Medulla oblongata (tissue), 1 donor: ENCODE measurements around the gene PATZ1.
"Not testable (repeated sequence)": the region's sequence is repeated elsewhere in the genome, so short reads cannot be mapped to it uniquely, and the experiment has no call there.

Source experiments
- DNase-seq: peaks from one replicate; pipeline ENCODE4 v3.0.0-alpha.2; 2015; ENCODE audit errors: extremely low spot score

Gene PATZ1

DNA sequence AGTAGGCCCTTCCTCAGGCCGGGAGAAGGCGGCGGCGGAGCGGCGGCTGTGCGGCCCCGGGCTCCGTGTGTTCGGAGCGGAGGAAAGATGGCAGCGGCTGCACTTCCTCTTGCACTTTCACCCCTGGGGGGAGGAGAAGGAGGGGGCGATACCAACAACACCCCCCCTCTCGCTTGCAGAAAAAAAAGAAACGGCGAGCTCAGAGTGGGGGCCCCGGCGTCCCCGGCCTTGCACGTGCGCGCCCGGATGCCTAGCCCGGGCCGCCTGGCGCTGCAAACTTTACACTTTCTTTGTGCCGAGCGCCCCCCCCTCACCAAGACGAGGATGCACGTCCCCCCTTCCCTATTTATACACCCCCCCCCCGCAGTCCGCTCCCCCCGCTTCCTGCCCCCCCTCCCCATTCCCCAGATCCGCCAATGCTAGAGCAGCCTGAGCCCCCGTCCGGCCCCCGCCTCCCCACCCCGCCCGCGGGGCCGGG, at the start of gene PATZ1:
TSS of gene PATZ1 (minus strand) at position 92 of the 478 bp plus-strand sequence. CDS start 744 bp downstream, outside the sequence.
- DNase-seq, result peak; percentile 87

GRCh38 chr22:31394326-31394725, 48.2 kb upstream of the PATZ1 start:
- DNase-seq, result no peak

DNA sequence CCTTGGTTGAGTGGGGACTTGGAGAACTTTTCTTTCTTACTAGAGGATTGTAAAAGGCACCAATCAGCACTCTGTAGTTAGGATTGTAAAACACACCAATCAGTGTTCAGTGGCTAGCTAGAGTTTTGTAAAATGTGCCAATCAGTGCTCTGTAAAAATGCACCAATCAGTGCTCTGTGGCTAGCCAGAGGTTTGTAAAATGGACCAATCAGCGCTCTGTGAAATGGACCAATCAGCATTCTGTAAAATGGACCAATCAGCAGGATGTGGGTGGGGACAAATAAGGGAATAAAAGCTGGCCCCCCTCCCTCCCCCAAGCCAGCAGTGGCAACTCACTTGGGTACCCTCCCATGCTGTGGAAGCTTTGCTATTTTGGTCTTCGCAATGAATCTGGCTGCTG, 47.7 kb upstream of the PATZ1 start:
- DNase-seq, result no peak

DNA sequence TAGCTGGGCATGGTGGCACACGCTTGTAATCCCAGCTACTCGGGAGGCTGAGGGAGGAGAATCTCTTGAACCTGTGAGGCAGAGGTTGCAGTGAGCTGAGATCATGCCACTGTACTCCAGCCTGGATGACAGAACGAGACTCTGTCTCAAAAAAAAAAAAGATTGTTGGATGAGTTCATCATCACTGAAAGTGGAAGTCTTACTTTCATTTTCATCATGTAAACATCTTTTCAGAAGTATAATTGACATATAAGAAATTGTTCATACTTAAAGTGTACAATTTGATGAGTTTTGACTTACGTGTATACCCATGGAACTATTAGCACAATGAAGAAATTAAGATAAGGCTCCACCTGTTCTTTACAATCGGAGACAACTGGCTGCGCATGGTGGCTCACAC, 32.5 kb upstream of the PATZ1 start:
- not testable (repeated sequence) for DNase-seq

GRCh38 chr22:31378123-31378522, 32.0 kb upstream of the PATZ1 start:
- no peak for DNase-seq

- DNase-seq, result no peak
Measured at GRCh38 chr22:31377612-31378011, 31.5 kb upstream of the PATZ1 start.

DNA sequence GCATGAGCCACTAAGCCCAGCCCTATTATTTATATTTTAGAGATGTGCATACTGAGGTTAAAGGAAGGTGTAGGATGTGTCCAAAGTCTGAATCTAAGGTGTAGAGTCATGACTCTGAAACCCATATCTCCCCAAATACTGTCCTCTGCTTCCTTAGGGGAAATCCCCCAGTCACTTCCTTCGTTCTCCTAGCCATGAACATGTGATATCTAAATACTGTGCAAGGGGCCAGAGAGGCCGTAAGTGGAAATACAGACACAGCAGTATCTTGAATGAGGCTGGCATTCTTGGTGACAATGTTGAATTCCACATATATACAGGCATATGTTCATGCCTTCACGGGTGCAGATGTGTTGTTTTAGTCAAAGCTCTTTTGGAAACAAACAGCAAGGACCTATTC, 21.3 kb upstream of the PATZ1 start:
- DNase-seq, result no peak

- DNase-seq, result no peak
Measured at GRCh38 chr22:31363885-31364465, 17.8 kb upstream of the PATZ1 start.

- no peak for DNase-seq
Measured at GRCh38 chr22:31361743-31362142, 15.6 kb upstream of the PATZ1 start.

GRCh38 chr22:31360029-31360428, 13.9 kb upstream of the PATZ1 start:
- DNase-seq, result no peak

DNA sequence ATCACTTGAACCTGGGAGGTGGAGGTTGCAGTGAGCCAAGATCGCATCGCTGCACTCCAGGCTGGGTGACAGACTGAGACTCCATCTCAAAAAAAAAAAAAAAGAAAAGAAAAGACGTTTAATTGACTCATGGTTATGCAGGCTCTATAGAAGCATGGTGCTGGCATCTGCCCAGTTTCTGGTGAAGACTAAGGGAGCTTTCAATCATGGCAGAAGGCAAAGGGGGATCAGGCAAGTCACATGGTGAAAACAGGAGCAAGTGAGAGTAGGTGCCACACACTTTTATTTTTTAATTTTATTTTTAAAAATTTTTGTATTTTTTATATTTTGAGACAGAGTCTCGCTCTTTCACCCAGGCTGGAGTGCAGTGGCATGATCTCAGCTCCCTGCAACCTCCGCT, 8.4 kb upstream of the PATZ1 start:
- DNase-seq, result no peak

DNA sequence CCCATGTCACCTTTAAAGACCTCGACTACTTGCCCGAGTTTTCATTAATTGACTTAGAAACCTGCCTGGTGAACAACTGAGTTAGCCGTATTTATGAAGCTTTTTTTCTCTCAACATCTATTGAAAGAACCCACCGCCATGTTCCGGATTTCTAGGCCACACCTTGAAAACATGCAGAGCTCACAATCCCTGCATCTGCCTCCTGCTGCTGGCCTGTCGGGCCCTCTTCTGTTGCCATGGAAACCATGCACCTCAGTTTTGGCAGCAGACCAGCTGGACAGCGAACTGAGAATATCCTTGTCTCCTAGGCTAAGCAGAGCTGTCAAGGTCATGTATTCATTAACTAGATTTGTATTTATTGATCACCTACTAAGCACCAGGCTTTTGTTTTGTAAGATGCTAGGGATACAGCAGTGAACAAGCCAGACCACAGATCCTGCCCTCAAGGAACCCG, 4.3 kb upstream of the PATZ1 start:
- DNase-seq, result no peak

- DNase-seq, result no peak
Measured at GRCh38 chr22:31349960-31350359, 3.8 kb upstream of the PATZ1 start.

- DNase-seq, result no peak
Measured at GRCh38 chr22:31348766-31349165, 2.6 kb upstream of the PATZ1 start.

DNA sequence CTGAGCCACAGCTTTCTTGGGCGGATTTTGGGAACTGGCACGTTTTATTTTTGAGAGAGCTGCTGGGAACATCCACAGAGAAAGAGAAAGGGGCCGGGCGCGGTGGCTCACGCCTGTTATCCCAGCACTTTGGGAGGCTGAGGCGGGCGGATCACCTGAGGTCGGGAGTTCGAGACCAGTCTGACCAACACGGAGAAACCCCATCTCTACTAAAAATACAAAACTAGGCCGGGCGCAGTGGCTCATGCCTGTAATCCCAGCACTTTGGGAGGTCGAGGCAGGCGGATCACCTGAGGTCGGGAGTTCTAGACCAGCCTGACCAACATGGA, 1.8 kb upstream of the PATZ1 start:
- DNase-seq, result not testable (repeated sequence)

GRCh38 chr22:31347251-31348008, 1.3 kb upstream of the PATZ1 start:
- DNase-seq, result peak; percentile 71

DNA sequence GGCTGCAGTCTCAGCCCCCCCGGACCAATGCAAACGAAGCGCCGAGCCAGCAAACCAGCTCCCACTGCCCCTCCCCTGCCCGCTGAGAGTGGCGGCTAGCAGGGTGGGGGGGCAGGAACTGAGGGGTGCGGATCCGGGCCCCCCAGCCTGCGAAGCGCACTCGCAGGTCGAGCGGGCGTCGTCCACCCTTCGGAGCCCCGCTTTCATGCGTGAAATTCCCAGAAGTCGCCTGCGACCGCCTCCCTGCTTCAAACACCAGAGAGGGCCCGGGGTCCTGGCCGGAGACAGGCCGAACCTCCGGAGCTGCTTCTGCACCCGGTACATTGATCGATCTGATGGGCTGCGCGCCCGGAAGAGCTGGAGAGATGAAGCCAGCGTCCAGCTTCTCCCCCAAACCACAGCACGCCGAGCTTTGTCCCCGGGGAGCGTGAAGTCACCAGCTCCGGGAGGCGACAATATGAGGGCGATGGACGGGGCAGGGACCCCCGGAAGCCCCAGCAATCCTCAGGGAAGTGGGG, 646 bp upstream of the PATZ1 start:
- peak; percentile 74 for DNase-seq

DNA sequence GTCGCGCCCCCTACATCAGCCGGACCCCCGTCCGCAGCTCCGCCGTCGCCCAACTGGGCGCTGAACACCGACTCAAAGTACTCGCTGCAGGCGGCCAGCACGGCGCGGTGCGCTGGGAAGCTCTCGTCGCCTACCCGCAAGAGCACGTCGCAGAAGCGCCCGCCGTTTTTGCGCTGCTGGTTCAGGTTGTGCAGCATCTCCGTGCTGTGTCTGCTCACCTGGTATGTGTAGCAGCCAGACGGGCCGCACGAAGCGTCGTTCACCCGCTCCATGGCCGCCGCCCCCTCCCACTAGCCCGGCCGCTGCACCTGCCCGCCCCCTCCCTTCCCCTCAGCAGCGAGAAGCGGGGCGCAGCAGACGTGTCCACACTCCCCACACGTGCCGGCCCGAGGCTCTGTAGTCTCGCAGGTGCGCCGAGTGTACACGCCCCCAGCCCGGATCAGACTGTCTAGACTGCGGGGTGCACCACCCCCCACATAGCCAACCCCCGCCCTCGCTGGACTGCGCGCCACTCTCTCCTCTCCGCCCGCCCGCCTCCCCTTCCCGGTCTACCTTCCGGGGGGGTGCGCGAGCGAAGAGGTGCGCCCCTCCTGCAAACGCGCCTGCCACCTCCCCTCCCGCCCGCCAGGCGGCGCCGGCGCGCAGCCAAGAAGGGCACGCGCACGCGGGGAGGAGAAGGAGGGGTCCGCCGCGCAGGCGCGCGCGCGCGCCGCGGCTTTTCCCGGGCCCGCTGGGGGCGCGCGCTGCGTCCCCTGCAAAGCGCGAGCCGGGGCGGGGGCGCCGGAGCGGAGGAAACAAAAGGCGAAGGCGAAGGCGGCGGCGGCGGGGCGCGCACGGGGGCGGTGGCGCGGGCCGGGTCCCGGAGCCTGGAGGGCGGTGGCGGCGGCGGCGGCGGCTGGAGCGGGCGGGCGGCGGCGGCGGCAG, 553 bp downstream of the PATZ1 start:
- peak; percentile 90 for DNase-seq

- peak; percentile 39 for DNase-seq
Measured at GRCh38 chr22:31344578-31345330, 1.4 kb downstream of the PATZ1 start.

DNA sequence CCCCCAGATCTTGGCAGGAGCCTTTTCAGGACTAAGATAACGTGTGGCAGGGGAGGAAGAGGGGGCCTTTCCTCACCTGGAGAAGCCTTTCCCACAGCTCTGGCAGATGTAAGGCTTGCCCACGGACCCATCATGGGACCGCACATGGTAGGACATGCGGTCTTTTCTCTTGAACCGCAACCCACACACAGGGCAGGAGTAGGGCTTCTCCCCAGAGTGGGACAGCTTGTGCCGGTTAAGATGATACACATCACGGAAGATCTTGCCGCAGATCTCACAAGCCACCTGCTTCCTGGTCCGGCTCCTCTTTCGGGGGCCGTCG, 1.9 kb downstream of the PATZ1 start:
- no peak for DNase-seq
